ENCODE data around the gene ALDH5A1.

ALDH5A1 gene

DNA sequence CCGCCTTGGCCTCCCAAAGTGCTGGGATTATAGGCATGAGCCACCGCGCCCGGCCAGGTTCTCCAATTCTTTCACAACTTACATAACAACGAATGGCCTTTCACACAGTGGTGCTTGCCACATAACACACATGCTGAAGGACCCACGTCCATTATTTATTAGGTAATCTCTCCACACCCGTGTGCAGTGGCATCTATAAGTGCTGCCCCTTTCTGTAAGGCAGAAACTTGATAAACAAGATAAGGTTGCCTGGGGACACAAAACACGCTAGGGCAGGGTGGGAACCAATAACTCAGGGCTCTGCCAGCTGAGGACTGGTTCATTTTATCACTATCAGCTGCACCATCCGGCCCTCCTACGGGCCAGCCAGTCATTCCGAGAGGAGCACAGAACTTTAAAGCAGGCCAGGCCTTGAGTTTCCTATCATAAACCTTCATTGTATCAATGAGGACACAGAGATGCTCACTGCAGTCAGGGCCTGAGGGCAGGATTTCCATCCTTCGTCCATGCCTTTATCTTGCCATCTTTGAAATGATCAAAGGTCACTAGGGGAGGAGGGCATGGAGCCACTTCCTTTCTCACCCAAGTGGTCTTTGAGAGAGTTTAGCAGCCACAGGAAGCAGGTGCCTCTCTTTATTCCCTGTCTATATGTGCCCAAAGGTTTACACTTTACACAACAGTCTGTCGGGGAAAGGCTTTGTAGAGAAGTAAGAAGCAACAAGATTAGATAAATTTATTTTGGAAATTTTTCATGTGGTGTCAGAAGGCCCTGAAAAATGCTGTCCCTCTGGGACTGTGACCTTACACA is 43.0 kb upstream of the ALDH5A1 start:
- no peaks in the 10 kb centered on the region for H3K79me2 ChIP-seq (ENCODE audit: control insufficient read depth, insufficient read depth, low read length)
- no peak for DNase-seq
- H3K79me1 ChIP-seq (ENCODE audit: low read length) = no peaks in the 10 kb centered on the region
- H3K56ac ChIP-seq (ENCODE audit: low read length) = no peak overlapping the region
- no peak overlapping the region for H3K18ac ChIP-seq (ENCODE audit: low read length)
- no peak overlapping the region for H4K8ac ChIP-seq (ENCODE audit: low read depth, low read length)
- H3K27ac ChIP-seq (ENCODE audit: low read depth, low read length) = no peak overlapping the region
- no peak overlapping the region for H3K4me3 ChIP-seq (ENCODE audit: low read length)
- no peaks in the 10 kb centered on the region for H3K27me3 ChIP-seq (ENCODE audit: insufficient read depth, low read length, poor library complexity)
- no CpG with 5 or more reads among the region's 13 CpGs for WGBS (ENCODE audit: extremely low coverage, insufficient coverage, low lambda C conversion rate)
- no peak overlapping the region for H3K23ac ChIP-seq (ENCODE audit: low read length)
- H4K5ac ChIP-seq (ENCODE audit: low read length) = no peak overlapping the region
- no peak overlapping the region for H2BK15ac ChIP-seq (replicated peaks; ENCODE audit: low read depth)
- H3K9ac ChIP-seq (ENCODE audit: low read length) = no peak overlapping the region
- H2BK5ac ChIP-seq (ENCODE audit: low read length) = no peak overlapping the region
- H3K4ac ChIP-seq (ENCODE audit: low read depth, low read length) = no peak overlapping the region
- no peaks in the 10 kb centered on the region for H3K36me3 ChIP-seq (ENCODE audit: control insufficient read depth, insufficient read depth, low read length)
- no peaks in the 10 kb centered on the region for H3K4me1 ChIP-seq (ENCODE audit: control insufficient read depth, low read depth, low read length)
- H2AK5ac ChIP-seq (ENCODE audit: low read length) = no peak overlapping the region
- H2BK120ac ChIP-seq (ENCODE audit: low read depth, low read length) = no peak overlapping the region
- no peak overlapping the region for H3K4me2 ChIP-seq (ENCODE audit: low read length)

GRCh38 chr6:24453921-24454320 is 40.8 kb upstream of the ALDH5A1 start:
- Histone ChIP-seq H3K4me1 (ENCODE audit: control insufficient read depth, low read depth, low read length) (no peaks in the 10 kb centered on the region), H4K5ac (ENCODE audit: low read length) (no peak overlapping the region), H3K18ac (ENCODE audit: low read length) (no peak overlapping the region), H3K9ac (ENCODE audit: low read length) (no peak overlapping the region), H2BK15ac (replicated peaks; ENCODE audit: low read depth) (no peak overlapping the region), H3K27ac (ENCODE audit: low read depth, low read length) (no peak overlapping the region), H3K4me3 (ENCODE audit: low read length) (no peak overlapping the region), H3K56ac (ENCODE audit: low read length) (no peak overlapping the region), H2BK5ac (ENCODE audit: low read length) (no peak overlapping the region), H2BK120ac (ENCODE audit: low read depth, low read length) (no peak overlapping the region), H3K4ac (ENCODE audit: low read depth, low read length) (no peak overlapping the region), H3K27me3 (ENCODE audit: insufficient read depth, low read length, poor library complexity) (no peaks in the 10 kb centered on the region), H4K8ac (ENCODE audit: low read depth, low read length) (no peak overlapping the region), H3K4me2 (ENCODE audit: low read length) (no peak overlapping the region), H3K79me2 (ENCODE audit: control insufficient read depth, insufficient read depth, low read length) (no peaks in the 10 kb centered on the region), H3K36me3 (ENCODE audit: control insufficient read depth, insufficient read depth, low read length) (no peaks in the 10 kb centered on the region), H3K23ac (ENCODE audit: low read length) (no peak overlapping the region), H3K79me1 (ENCODE audit: low read length) (no peaks in the 10 kb centered on the region), H2AK5ac (ENCODE audit: low read length) (no peak overlapping the region)
- DNase-seq = no peak
- WGBS (ENCODE audit: extremely low coverage, insufficient coverage, low lambda C conversion rate) = no CpG with 5 or more reads among the region's 10 CpGs

- no peak overlapping the region for H2AK5ac ChIP-seq (ENCODE audit: low read length)
- no peak overlapping the region for H3K27ac ChIP-seq (ENCODE audit: low read depth, low read length)
- H3K56ac ChIP-seq (ENCODE audit: low read length) = no peak overlapping the region
- H3K36me3 ChIP-seq (ENCODE audit: control insufficient read depth, insufficient read depth, low read length) = no peaks in the 10 kb centered on the region
- DNase-seq = no peak
- no peaks in the 10 kb centered on the region for H3K27me3 ChIP-seq (ENCODE audit: insufficient read depth, low read length, poor library complexity)
- H3K79me1 ChIP-seq (ENCODE audit: low read length) = no peaks in the 10 kb centered on the region
- no peak overlapping the region for H4K8ac ChIP-seq (ENCODE audit: low read depth, low read length)
- no peak overlapping the region for H3K4me3 ChIP-seq (ENCODE audit: low read length)
- H3K79me2 ChIP-seq (ENCODE audit: control insufficient read depth, insufficient read depth, low read length) = no peaks in the 10 kb centered on the region
- no peak overlapping the region for H3K23ac ChIP-seq (ENCODE audit: low read length)
- no peak overlapping the region for H2BK5ac ChIP-seq (ENCODE audit: low read length)
- no peaks in the 10 kb centered on the region for H3K4me1 ChIP-seq (ENCODE audit: control insufficient read depth, low read depth, low read length)
- no peak overlapping the region for H3K4me2 ChIP-seq (ENCODE audit: low read length)
- no CpG with 5 or more reads among the region's 5 CpGs for WGBS (ENCODE audit: extremely low coverage, insufficient coverage, low lambda C conversion rate)
- H2BK15ac ChIP-seq (replicated peaks; ENCODE audit: low read depth) = no peak overlapping the region
- no peak overlapping the region for H3K18ac ChIP-seq (ENCODE audit: low read length)
- H2BK120ac ChIP-seq (ENCODE audit: low read depth, low read length) = no peak overlapping the region
- no peak overlapping the region for H3K4ac ChIP-seq (ENCODE audit: low read depth, low read length)
- no peak overlapping the region for H4K5ac ChIP-seq (ENCODE audit: low read length)
- H3K9ac ChIP-seq (ENCODE audit: low read length) = no peak overlapping the region
Measured at GRCh38 chr6:24454452-24454851, 40.3 kb upstream of the ALDH5A1 start.

GRCh38 chr6:24455061-24455460 is 39.7 kb upstream of the ALDH5A1 start:
- no peak overlapping the region for H3K9ac ChIP-seq (ENCODE audit: low read length)
- H2BK120ac ChIP-seq (ENCODE audit: low read depth, low read length) = no peak overlapping the region
- H3K56ac ChIP-seq (ENCODE audit: low read length) = no peak overlapping the region
- H3K23ac ChIP-seq (ENCODE audit: low read length) = no peak overlapping the region
- no peaks in the 10 kb centered on the region for H3K79me2 ChIP-seq (ENCODE audit: control insufficient read depth, insufficient read depth, low read length)
- no peak overlapping the region for H2BK15ac ChIP-seq (replicated peaks; ENCODE audit: low read depth)
- peak; percentile 8 for DNase-seq
- H3K79me1 ChIP-seq (ENCODE audit: low read length) = no peaks in the 10 kb centered on the region
- no peak overlapping the region for H2AK5ac ChIP-seq (ENCODE audit: low read length)
- no peaks in the 10 kb centered on the region for H3K27me3 ChIP-seq (ENCODE audit: insufficient read depth, low read length, poor library complexity)
- H3K4ac ChIP-seq (ENCODE audit: low read depth, low read length) = no peak overlapping the region
- no peaks in the 10 kb centered on the region for H3K4me1 ChIP-seq (ENCODE audit: control insufficient read depth, low read depth, low read length)
- H3K4me3 ChIP-seq (ENCODE audit: low read length) = no peak overlapping the region
- WGBS (ENCODE audit: extremely low coverage, insufficient coverage, low lambda C conversion rate) = no CpG with 5 or more reads among the region's 4 CpGs
- no peak overlapping the region for H2BK5ac ChIP-seq (ENCODE audit: low read length)
- no peak overlapping the region for H4K8ac ChIP-seq (ENCODE audit: low read depth, low read length)
- no peak overlapping the region for H4K5ac ChIP-seq (ENCODE audit: low read length)
- H3K18ac ChIP-seq (ENCODE audit: low read length) = no peak overlapping the region
- H3K36me3 ChIP-seq (ENCODE audit: control insufficient read depth, insufficient read depth, low read length) = no peaks in the 10 kb centered on the region
- no peak overlapping the region for H3K27ac ChIP-seq (ENCODE audit: low read depth, low read length)
- H3K4me2 ChIP-seq (ENCODE audit: low read length) = no peak overlapping the region

DNA sequence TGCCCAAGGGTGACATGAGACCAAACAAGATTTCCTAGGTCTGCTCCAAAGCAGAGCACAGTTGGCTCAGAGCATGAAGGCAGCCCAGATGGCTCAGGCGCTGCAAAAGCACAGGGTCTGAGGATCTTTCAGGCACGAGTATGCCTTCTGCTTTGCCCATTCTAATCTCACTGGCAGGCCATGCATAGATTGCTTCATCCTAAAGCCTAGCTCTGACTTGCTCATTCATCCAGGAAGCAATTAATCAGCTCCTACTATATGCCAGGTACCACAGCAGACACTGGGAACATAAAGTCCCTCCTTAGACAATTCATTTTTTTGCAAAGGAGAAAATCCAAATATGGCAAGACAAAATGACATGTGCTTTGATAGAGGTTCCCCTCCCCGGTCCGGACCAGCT is 36.6 kb upstream of the ALDH5A1 start:
- H3K4me1 ChIP-seq (ENCODE audit: control insufficient read depth, low read depth, low read length) = no peaks in the 10 kb centered on the region
- no peak overlapping the region for H2AK5ac ChIP-seq (ENCODE audit: low read length)
- H3K79me2 ChIP-seq (ENCODE audit: control insufficient read depth, insufficient read depth, low read length) = no peaks in the 10 kb centered on the region
- H3K79me1 ChIP-seq (ENCODE audit: low read length) = no peaks in the 10 kb centered on the region
- H3K27ac ChIP-seq (ENCODE audit: low read depth, low read length) = no peak overlapping the region
- no peak overlapping the region for H2BK5ac ChIP-seq (ENCODE audit: low read length)
- H3K23ac ChIP-seq (ENCODE audit: low read length) = no peak overlapping the region
- no peak overlapping the region for H3K4me3 ChIP-seq (ENCODE audit: low read length)
- H3K27me3 ChIP-seq (ENCODE audit: insufficient read depth, low read length, poor library complexity) = no peaks in the 10 kb centered on the region
- no CpG with 5 or more reads among the region's 4 CpGs for WGBS (ENCODE audit: extremely low coverage, insufficient coverage, low lambda C conversion rate)
- H3K4me2 ChIP-seq (ENCODE audit: low read length) = no peak overlapping the region
- H3K4ac ChIP-seq (ENCODE audit: low read depth, low read length) = no peak overlapping the region
- no peak overlapping the region for H3K56ac ChIP-seq (ENCODE audit: low read length)
- H4K8ac ChIP-seq (ENCODE audit: low read depth, low read length) = no peak overlapping the region
- no peak overlapping the region for H3K18ac ChIP-seq (ENCODE audit: low read length)
- H2BK15ac ChIP-seq (replicated peaks; ENCODE audit: low read depth) = no peak overlapping the region
- H3K9ac ChIP-seq (ENCODE audit: low read length) = no peak overlapping the region
- no peaks in the 10 kb centered on the region for H3K36me3 ChIP-seq (ENCODE audit: control insufficient read depth, insufficient read depth, low read length)
- no peak overlapping the region for H4K5ac ChIP-seq (ENCODE audit: low read length)
- no peak overlapping the region for H2BK120ac ChIP-seq (ENCODE audit: low read depth, low read length)
- DNase-seq = no peak

- Histone ChIP-seq H4K8ac (ENCODE audit: low read depth, low read length) (no peak overlapping the region), H3K79me2 (ENCODE audit: control insufficient read depth, insufficient read depth, low read length) (no peaks in the 10 kb centered on the region), H4K5ac (ENCODE audit: low read length) (no peak overlapping the region), H3K9ac (ENCODE audit: low read length) (no peak overlapping the region), H3K27ac (ENCODE audit: low read depth, low read length) (no peak overlapping the region), H3K56ac (ENCODE audit: low read length) (no peak overlapping the region), H2AK5ac (ENCODE audit: low read length) (no peak overlapping the region), H3K36me3 (ENCODE audit: control insufficient read depth, insufficient read depth, low read length) (no peaks in the 10 kb centered on the region), H3K79me1 (ENCODE audit: low read length) (no peaks in the 10 kb centered on the region), H3K18ac (ENCODE audit: low read length) (no peak overlapping the region), H3K4ac (ENCODE audit: low read depth, low read length) (no peak overlapping the region), H3K4me2 (ENCODE audit: low read length) (no peak overlapping the region), H2BK15ac (replicated peaks; ENCODE audit: low read depth) (no peak overlapping the region), H2BK5ac (ENCODE audit: low read length) (no peak overlapping the region), H3K27me3 (ENCODE audit: insufficient read depth, low read length, poor library complexity) (no peaks in the 10 kb centered on the region), H2BK120ac (ENCODE audit: low read depth, low read length) (no peak overlapping the region), H3K23ac (ENCODE audit: low read length) (no peak overlapping the region), H3K4me1 (ENCODE audit: control insufficient read depth, low read depth, low read length) (no peaks in the 10 kb centered on the region), H3K4me3 (ENCODE audit: low read length) (no peak overlapping the region)
- no CpG with 5 or more reads among the region's 2 CpGs for WGBS (ENCODE audit: extremely low coverage, insufficient coverage, low lambda C conversion rate)
- DNase-seq = no peak
Measured at GRCh38 chr6:24458941-24459340, 35.8 kb upstream of the ALDH5A1 start.

All from mesendoderm (in vitro differentiated cells).